ENCODE results near the gene ALOX12B. TPM values are rescaled to one million over a fixed set of nuclear protein-coding genes. Genes with fewer than 3 reads are reported as not detected.

ALOX12B gene
- total and polyA plus RNA-seq, 2 donors (not counting 1 experiment from before 2014, with no cell fraction given) = 0.57 to 0.69 TPM

GRCh38 chr17:8096541-8096940 is 9.0 kb upstream of the ALOX12B start:
- no peaks in the 10 kb centered on the region for H4K20me1 ChIP-seq (ENCODE audit: control insufficient read depth, insufficient read depth, low read length, poor library complexity, severe bottlenecking)
- Mint-ChIP-seq H3K27me3 (peaks cover 13% of the 10 kb centered on the region), H3K4me3 (no peak overlapping the region), H3K27ac (no peak overlapping the region), H3K4me1 (peaks cover 14% of the 10 kb centered on the region), H3K9me3 (ENCODE audit: insufficient read depth) (no peaks in the 10 kb centered on the region)
- ChIA-PET POLR2A (no interaction called here), CTCF (interaction anchor here (0.8 to 1.2 kb wide), 2 partner anchors 14 to 23 kb away, joined by 4 to 5 read pairs; no protein-coding TSS in a partner anchor)
- H3K4me3 ChIP-seq (ENCODE audit: control extremely low read depth in 1 of 5, extremely low read depth in 1 of 5, insufficient read depth in 1 of 5, low read depth in 2 of 5, low read length in 4 of 5) = no peak overlapping the region
- ATAC-seq (ENCODE audit: low read depth) = no peak
- H3K36me3 ChIP-seq (replicated peaks in 1 of 2; ENCODE audit: control extremely low read depth in 1 of 2, control insufficient read depth in 1 of 2, extremely low read depth in 1 of 2, insufficient read depth in 2 of 2, low read length in 1 of 2) = no peaks in the 10 kb centered on the region
- H3K27ac ChIP-seq (ENCODE audit: low read length in 2 of 2) = no peak overlapping the region
- H3K79me2 ChIP-seq (ENCODE audit: control insufficient read depth, insufficient read depth, low read length) = no peaks in the 10 kb centered on the region
- intact Hi-C loops (cut with micrococcal nuclease) = no loop called here
- H2AFZ ChIP-seq (ENCODE audit: insufficient read depth, low read depth, low read length, poor library complexity, severe bottlenecking) = no peak overlapping the region
- H3K9ac ChIP-seq (ENCODE audit: low read length) = no peak overlapping the region
- no peaks in the 10 kb centered on the region for H3K27me3 ChIP-seq (replicated peaks in 1 of 4; ENCODE audit: control extremely low read depth in 1 of 4, control insufficient read depth in 3 of 4, insufficient read depth in 4 of 4, low read length in 3 of 4)
- 95% methylated on average over 7 of the region's 8 CpGs for WGBS (ENCODE audit: insufficient coverage)
- H3K4me2 ChIP-seq (replicated peaks; ENCODE audit: low read depth, low read length, poor library complexity, severe bottlenecking) = no peak overlapping the region
- H3K4me1 ChIP-seq (ENCODE audit: control insufficient read depth in 2 of 2, insufficient read depth in 2 of 2, low read length in 2 of 2) = peaks cover 7 to 13% of the 10 kb centered on the region in 2 donors
- TF ChIP-seq CTCF (IDR thresholded peaks at IDR 0.05) (no peak), EZH2 (IDR thresholded peaks at IDR 0.05; ENCODE audit: borderline replicate concordance, insufficient read depth, low read depth, low read length, poor library complexity, severe bottlenecking) (no peak)
- H3K9me3 ChIP-seq (ENCODE audit: control extremely low read depth in 1 of 3, control insufficient read depth in 2 of 3, insufficient read depth in 1 of 3, low read length in 2 of 3) = peaks cover 0 to under 1% (median 0%) of the 10 kb centered on the region in 3 donors
- no peak for DNase-seq

- ATAC-seq (ENCODE audit: low read depth) = no peak
- Mint-ChIP-seq H3K9me3 (ENCODE audit: insufficient read depth) (no peaks in the 10 kb centered on the region), H3K4me1 (peaks cover 26% of the 10 kb centered on the region), H3K27ac (no peak overlapping the region), H3K27me3 (peaks cover 13% of the 10 kb centered on the region), H3K4me3 (no peak overlapping the region)
- intact Hi-C loops (cut with micrococcal nuclease) = no loop called here
- no peak overlapping the region for H3K9ac ChIP-seq (ENCODE audit: low read length)
- CTCF ChIA-PET = interaction anchor here (1.2 to 9.8 kb wide), 5 partner anchors 15 to 58 kb away, joined by 3 to 165 read pairs (median 62); partner anchors contain the start of gene ALOXE3
- no peak overlapping the region for H2AFZ ChIP-seq (ENCODE audit: insufficient read depth, low read depth, low read length, poor library complexity, severe bottlenecking)
- no peak overlapping the region for H3K27ac ChIP-seq (ENCODE audit: low read length in 2 of 2)
- 91% methylated on average over 4 of the region's 6 CpGs for WGBS (ENCODE audit: insufficient coverage)
- peaks cover 0 to 9% (median 0%) of the 10 kb centered on the region in 3 donors for H3K9me3 ChIP-seq (ENCODE audit: control extremely low read depth in 1 of 3, control insufficient read depth in 2 of 3, insufficient read depth in 1 of 3, low read length in 2 of 3)
- no peaks in the 10 kb centered on the region for H3K27me3 ChIP-seq (replicated peaks in 1 of 4; ENCODE audit: control extremely low read depth in 1 of 4, control insufficient read depth in 3 of 4, insufficient read depth in 4 of 4, low read length in 3 of 4)
- no peaks in the 10 kb centered on the region for H4K20me1 ChIP-seq (ENCODE audit: control insufficient read depth, insufficient read depth, low read length, poor library complexity, severe bottlenecking)
- no peak overlapping the region for H3K4me2 ChIP-seq (replicated peaks; ENCODE audit: low read depth, low read length, poor library complexity, severe bottlenecking)
- DNase-seq = no peak
- H3K79me2 ChIP-seq (ENCODE audit: control insufficient read depth, insufficient read depth, low read length) = no peaks in the 10 kb centered on the region
- POLR2A ChIA-PET = no interaction called here
- no peaks in the 10 kb centered on the region for H3K36me3 ChIP-seq (replicated peaks in 1 of 2; ENCODE audit: control extremely low read depth in 1 of 2, control insufficient read depth in 1 of 2, extremely low read depth in 1 of 2, insufficient read depth in 2 of 2, low read length in 1 of 2)
- no peak overlapping the region for H3K4me3 ChIP-seq (ENCODE audit: control extremely low read depth in 1 of 5, extremely low read depth in 1 of 5, insufficient read depth in 1 of 5, low read depth in 2 of 5, low read length in 4 of 5)
- TF ChIP-seq CTCF (IDR thresholded peaks at IDR 0.05) (no peak), EZH2 (IDR thresholded peaks at IDR 0.05; ENCODE audit: borderline replicate concordance, insufficient read depth, low read depth, low read length, poor library complexity, severe bottlenecking) (no peak)
- H3K4me1 ChIP-seq (ENCODE audit: control insufficient read depth in 2 of 2, insufficient read depth in 2 of 2, low read length in 2 of 2) = peaks cover 17 to 25% of the 10 kb centered on the region in 2 donors
Observed at GRCh38 chr17:8095361-8095760, 7.8 kb upstream of the ALOX12B start.

All from B cell (primary cell).